HepG2 (cell line): ENCODE results near the gene NR3C2. TPM values are rescaled to one million over a fixed set of nuclear protein-coding genes. Genes with fewer than 3 reads are reported as not detected.

Experiments used
- ATAC-seq: fragments of 200-7000 bp; cut with Tn5 transposase; 3 replicates; pipeline ENCODE4 v1.9.1; 2020; ENCODE audit warnings: mild to moderate bottlenecking, moderate library complexity
- BruUV-seq: library from RNA; stranded (reverse); fragments of 400-500 nt; replicated peaks from 2 replicates; lab custom pipeline; 2021; lab: Mats Ljungman, UMichigan
- CTCF ChIA-PET: fragments of 300-600 bp; formaldehyde crosslinking; extraction: SDS; loops from one replicate; lab custom pipeline; 2021; ENCODE audit warnings: low total read pairs, inconsistent platforms, low intra/inter-chr PET ratio; lab: Yijun Ruan, JAX
- POLR2A ChIA-PET: fragments of 350-600 bp; sonication (Branson Sonifier 250); formaldehyde crosslinking; loops from one replicate; lab custom pipeline; 2020; ENCODE audit warnings: antibody characterized with exemption, inconsistent platforms; lab: Yijun Ruan, JAX
- DNase-seq: peaks from one replicate; pipeline ENCODE4 v3.0.0-alpha.2; 2015; ENCODE audit warnings: low spot score
- FAIRE-seq: peaks from 3 replicates; lab custom pipeline; 2011; peaks lifted over from hg19 to GRCh38; lab: Jason Lieb, UNC
- H2AFZ ChIP-seq: one replicate; pipeline ENCODE4 v1.6.1; 2011; ENCODE audit warnings: low read length, inconsistent platforms
- H3K27ac ChIP-seq: fragments of 300-600 bp; 3 replicates; pipeline ENCODE4 v1.8.0; 2011; ENCODE audit warnings: mixed run types, mild to moderate bottlenecking, mixed read lengths, low read length, inconsistent platforms; ENCODE audit not compliant: insufficient read depth; ENCODE audit errors: extremely low read length
- H3K27me3 ChIP-seq, 2 experiments: fragments of 200-600 bp in 1 of 2; 2 replicates in 1 of 2; 3 replicates in 1 of 2; pipeline versions ENCODE4 v1.6.0 to v1.8.0; 2011; ENCODE audit warnings: low read length in 2 of 2, mild to moderate bottlenecking in 2 of 2, moderate library complexity in 2 of 2, inconsistent platforms in 1 of 2; ENCODE audit not compliant: insufficient read depth in 2 of 2, control insufficient read depth in 1 of 2
- H3K36me3 ChIP-seq, 2 experiments: fragments of 200-600 bp in 1 of 2; replicated peaks in 1 of 2; 2 replicates in 1 of 2; 3 replicates in 1 of 2; pipeline versions ENCODE4 v1.5.1 to v1.8.0; 2011; ENCODE audit warnings: low read length in 2 of 2, inconsistent platforms in 1 of 2; ENCODE audit not compliant: insufficient read depth in 2 of 2, control insufficient read depth in 1 of 2
- H3K4me1 ChIP-seq: 2 replicates; pipeline ENCODE4 v1.5.1; 2012; ENCODE audit warnings: low read length, inconsistent platforms; ENCODE audit not compliant: insufficient read depth
- H3K4me2 ChIP-seq: 2 replicates; pipeline ENCODE4 v1.6.0; 2011; ENCODE audit warnings: low read depth, low read length, inconsistent platforms
- H3K4me3 ChIP-seq, 3 experiments: fragments of 200-600 bp in 1 of 3; sonication (generic), shearing (Covaris generic) in 1 of 3; replicated peaks in 1 of 3; 2 replicates each; pipeline ENCODE4 v1.5.1; 2011 to 2016; ENCODE audit warnings: low read length in 3 of 3, inconsistent platforms in 2 of 3, low read depth in 2 of 3, mild to moderate bottlenecking in 2 of 3, control low read depth in 1 of 3, mixed read lengths in 1 of 3; ENCODE audit not compliant: insufficient read depth in 1 of 3
- H3K79me2 ChIP-seq: one replicate; pipeline ENCODE4 v1.6.1; 2011; ENCODE audit warnings: low read length, inconsistent platforms; ENCODE audit not compliant: insufficient read depth
- H3K9ac ChIP-seq: 2 replicates; pipeline ENCODE4 v1.6.0; 2011; ENCODE audit warnings: mild to moderate bottlenecking, low read depth, low read length, inconsistent platforms; ENCODE audit not compliant: insufficient read depth
- H3K9me3 ChIP-seq: 2 replicates; pipeline ENCODE4 v1.5.1; 2012; ENCODE audit warnings: mild to moderate bottlenecking, low read length
- H4K20me1 ChIP-seq: 2 replicates; pipeline ENCODE4 v1.6.0; 2011; ENCODE audit warnings: inconsistent platforms, mild to moderate bottlenecking, low read length, moderate library complexity; ENCODE audit not compliant: insufficient read depth
- CAMTA2 ChIP-seq: sonication (generic); formaldehyde crosslinking; IDR thresholded peaks from 2 replicates; pipeline ENCODE4 v1.4.0; 2020; ENCODE audit warnings: mild to moderate bottlenecking, missing genetic modification reagents, borderline replicate concordance
- JARID2 ChIP-seq: sonication (generic); formaldehyde crosslinking; IDR thresholded peaks from 2 replicates; pipeline ENCODE4 v1.8.1; 2023; ENCODE audit warnings: missing genetic modification reagents, inconsistent platforms; ENCODE audit not compliant: insufficient replicate concordance
- KDM2A ChIP-seq: sonication (generic); formaldehyde crosslinking; IDR thresholded peaks from 2 replicates; pipeline ENCODE4 v1.4.0; 2020; ENCODE audit warnings: low read depth, missing genetic modification reagents, borderline replicate concordance
- MTF2 ChIP-seq: sonication (generic); formaldehyde crosslinking; IDR thresholded peaks from 2 replicates; pipeline ENCODE4 v1.5.0; 2020; ENCODE audit warnings: missing genetic modification reagents, borderline replicate concordance
- MZF1 ChIP-seq: sonication (generic); formaldehyde crosslinking; IDR thresholded peaks from 2 replicates; pipeline ENCODE4 v1.8.1; 2023; ENCODE audit warnings: mild to moderate bottlenecking, missing genetic modification reagents, borderline replicate concordance
- RFX1 ChIP-seq: fragments of 450-650 bp; IDR thresholded peaks from 2 replicates; pipeline ENCODE4 v1.6.1; 2017
- SMAD9 ChIP-seq: sonication (generic); formaldehyde crosslinking; IDR thresholded peaks from 2 replicates; pipeline ENCODE4 v1.5.1; 2020; ENCODE audit warnings: mild to moderate bottlenecking, missing genetic modification reagents
- TCF7 ChIP-seq: sonication (generic); IDR thresholded peaks from 2 replicates; pipeline ENCODE4 v1.6.1; 2016; ENCODE audit warnings: antibody characterized with exemption, low read depth
- ZIK1 ChIP-seq: sonication (generic); formaldehyde crosslinking; IDR thresholded peaks from 2 replicates; pipeline ENCODE4 v1.5.0; 2020; ENCODE audit warnings: mild to moderate bottlenecking, low read depth, missing genetic modification reagents, borderline replicate concordance
- ZNF292 ChIP-seq: sonication (generic); formaldehyde crosslinking; IDR thresholded peaks from 2 replicates; pipeline ENCODE4 v1.8.1; 2022; ENCODE audit warnings: mild to moderate bottlenecking, low read depth, missing genetic modification reagents, borderline replicate concordance
- ZNF30 ChIP-seq: sonication (generic); formaldehyde crosslinking; IDR thresholded peaks from 2 replicates; pipeline ENCODE4 v1.5.0; 2020; ENCODE audit warnings: mild to moderate bottlenecking, missing genetic modification reagents
- ZNF414 ChIP-seq: sonication (generic); formaldehyde crosslinking; IDR thresholded peaks from 2 replicates; pipeline ENCODE4 v1.5.0; 2020; ENCODE audit warnings: missing genetic modification reagents
- ZNF550 ChIP-seq: sonication (generic); formaldehyde crosslinking; IDR thresholded peaks from 2 replicates; pipeline ENCODE4 v1.4.0; 2020; ENCODE audit warnings: mild to moderate bottlenecking, missing genetic modification reagents, borderline replicate concordance
- ZNF761 ChIP-seq: sonication (generic); formaldehyde crosslinking; conservative IDR thresholded peaks from 2 replicates; pipeline ENCODE4 v1.4.0; 2020; ENCODE audit warnings: mild to moderate bottlenecking, missing genetic modification reagents
- ZNF781 ChIP-seq: sonication (generic); formaldehyde crosslinking; IDR thresholded peaks from 2 replicates; pipeline ENCODE4 v1.5.1; 2020; ENCODE audit warnings: borderline replicate concordance, mild to moderate bottlenecking, missing genetic modification reagents; ENCODE audit errors: not compliant biosample characterization
- WGBS: methylation state at CpG from one replicate; pipeline ENCODE4 v1.1.6; 2017; ENCODE audit warnings: low lambda C conversion rate; 5-methylcytosine and 5-hydroxymethylcytosine counted together
- in situ Hi-C: cut with HindIII; loops from 2 replicates; pipeline ENCODE4 v1.10.0; 2017; ENCODE audit warnings: low pct_unique_long_range_greater_than_20kb; ENCODE audit not compliant: extremely low pct_ligation_motif_present
- intact Hi-C: fragments of 100-400 bp; cut with micrococcal nuclease; formaldehyde crosslinking; loops from one replicate; pipeline ENCODE4 v1.10.0; 2022; ENCODE audit not compliant: unreplicated experiment
- polyA plus RNA-seq, 8 experiments: library from polyadenylated mRNA; depleted of rRNA in 3 of 8; stranded (reverse) in 7 of 8; unstranded in 1 of 8; fragments of >200 nt; fragmentation: Illumina TruSeq in 4 of 8; extraction: Trizol in 4 of 8; gene quantifications; 2 replicates each; pipeline versions ENCODE4 v1.2.1 to v1.2.3, GENCODE V29; 2011 to 2016; ENCODE audit warnings: low read depth in 4 of 8, missing spikeins in 1 of 8, mixed read lengths in 1 of 8; ENCODE audit not compliant: insufficient read depth in 1 of 8
- total RNA-seq, 5 experiments: library from RNA; depleted of rRNA; stranded (reverse); fragments of >200 nt; fragmentation: Illumina TruSeq; extraction: Trizol; gene quantifications; 2 replicates each; pipeline ENCODE4 v1.2.3, GENCODE V29; 2016; ENCODE audit warnings: low read depth in 1 of 5
- TF ChIP-seq, protein P1 (sequence below): sonication (generic); formaldehyde crosslinking; IDR thresholded peaks from 2 replicates; pipeline ENCODE4 v1.8.0; 2022; ENCODE audit warnings: low read depth, missing genetic modification reagents

The NR3C2 gene
- total and polyA plus RNA-seq, 2 of the 13 experiments (the other 11 are each of a cell fraction or from before 2014, with no cell fraction given) = 0.26 to 0.46 TPM

GRCh38 chr4:148255344-148255720, 186.9 kb downstream of the NR3C2 start:
- no peaks in the 10 kb centered on the region for H3K36me3 ChIP-seq
- no peak overlapping the region for H2AFZ ChIP-seq
- no peaks in the 10 kb centered on the region for H3K79me2 ChIP-seq
- intact Hi-C loops (no loop called here), in situ Hi-C loops (no loop called here)
- no peak overlapping the region for H3K9ac ChIP-seq
- CTCF ChIA-PET = no interaction called here
- no peaks in the 10 kb centered on the region for H3K27me3 ChIP-seq
- H3K9me3 ChIP-seq = no peaks in the 10 kb centered on the region
- ATAC-seq (no peak), DNase-seq (no peak), FAIRE-seq (no peak)
- H3K27ac ChIP-seq = no peak overlapping the region
- 0 out of 2 replicates have a peak, but pooled peaks cover 4% of the 10 kb centered on the region for H3K4me1 ChIP-seq
- no peak overlapping the region for H3K4me2 ChIP-seq
- 0% methylated on average over 1 of the region's 1 CpG for WGBS
- TF ChIP-seq ZNF30 (CRISPR knock-in tag) = no peak
- no peak for TF ChIP-seq JARID2 (CRISPR knock-in tag)
- TF ChIP-seq, protein P1, sequence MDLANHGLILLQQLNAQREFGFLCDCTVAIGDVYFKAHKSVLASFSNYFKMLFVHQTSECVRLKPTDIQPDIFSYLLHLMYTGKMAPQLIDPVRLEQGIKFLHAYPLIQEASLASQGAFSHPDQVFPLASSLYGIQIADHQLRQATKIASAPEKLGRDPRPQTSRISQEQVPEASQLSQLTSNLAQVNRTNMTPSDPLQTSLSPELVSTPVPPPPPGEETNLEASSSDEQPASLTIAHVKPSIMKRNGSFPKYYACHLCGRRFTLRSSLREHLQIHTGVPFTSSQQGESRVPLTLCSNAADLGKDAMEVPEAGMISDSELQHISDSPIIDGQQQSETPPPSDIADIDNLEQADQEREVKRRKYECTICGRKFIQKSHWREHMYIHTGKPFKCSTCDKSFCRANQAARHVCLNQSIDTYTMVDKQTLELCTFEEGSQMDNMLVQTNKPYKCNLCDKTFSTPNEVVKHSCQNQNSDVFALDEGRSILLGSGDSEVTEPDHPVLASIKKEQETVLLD (CRISPR knock-in tag) = no peak
- no peak for TF ChIP-seq RFX1
- TF ChIP-seq SMAD9 (CRISPR knock-in tag) = no peak
- no peak for TF ChIP-seq ZNF761 (CRISPR knock-in tag)
- TF ChIP-seq ZNF292 (CRISPR knock-in tag) = no peak
- TF ChIP-seq KDM2A (CRISPR knock-in tag) = no peak
- TF ChIP-seq TCF7 = no peak
- TF ChIP-seq ZIK1 (CRISPR knock-in tag) = no peak
- no peak for TF ChIP-seq ZNF414
- TF ChIP-seq MZF1 (CRISPR knock-in tag) = no peak
- no peak for TF ChIP-seq ZNF781 (CRISPR knock-in tag)
- no peak for TF ChIP-seq ZNF550 (CRISPR knock-in tag)
- TF ChIP-seq CAMTA2 (CRISPR knock-in tag) = no peak
- no peak for TF ChIP-seq MTF2 (CRISPR knock-in tag)
- no TSS peak for BruUV-seq
- POLR2A ChIA-PET = no interaction called here
- H3K4me3 ChIP-seq = no peak overlapping the region
- no peaks in the 10 kb centered on the region for H4K20me1 ChIP-seq
